Measurements from ENCODE around the gene NLE1.
"Not testable (repeated sequence)": the region's sequence is repeated elsewhere in the genome, so short reads cannot be mapped to it uniquely, and the experiment has no call there.

NLE1 gene

DNA sequence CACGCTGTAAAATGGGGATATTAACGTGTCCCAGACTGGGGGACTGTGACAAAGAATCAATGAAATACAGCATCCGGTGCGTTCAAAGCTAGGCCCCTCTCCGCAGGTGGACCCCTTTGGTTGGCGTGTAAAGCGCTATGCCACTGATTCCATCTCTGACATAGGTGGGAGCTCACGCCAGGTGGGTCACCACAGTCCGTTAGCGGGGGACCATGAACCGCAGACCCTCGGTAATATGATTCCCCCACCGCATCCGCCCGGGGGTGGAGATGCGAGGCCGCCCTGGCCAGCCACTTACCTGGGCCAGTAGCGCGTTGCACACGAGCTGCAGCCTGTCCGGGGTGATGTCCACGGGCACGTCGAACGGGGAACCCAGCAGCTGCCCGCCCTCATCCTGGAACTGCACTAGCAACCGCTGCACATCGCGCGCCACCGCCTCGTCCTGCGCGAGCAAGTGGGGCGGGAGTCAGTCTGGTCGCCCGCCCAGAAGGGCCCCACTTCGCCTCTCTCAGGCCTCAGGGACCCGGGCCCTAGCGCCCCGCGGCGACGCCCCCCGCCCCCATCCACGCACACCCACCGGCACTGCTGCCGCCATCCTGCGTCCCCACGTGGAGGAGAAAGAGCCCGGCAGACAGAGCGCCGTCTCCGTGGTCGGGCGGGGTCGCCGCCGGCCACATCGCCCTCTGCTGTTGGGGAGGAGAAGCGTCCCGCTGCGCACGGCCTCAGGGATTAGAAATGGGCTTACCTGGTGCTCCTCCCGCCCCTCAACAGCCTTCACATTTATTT lies at the start of gene NLE1:
NLE1 (minus strand) TSS at position 623 of the 786 bp plus-strand sequence; CDS start at position 595, 28 bp downstream.
- Histone ChIP-seq H3K36me3 (ENCODE audit: control insufficient read depth in 1 of 2, insufficient read depth in 2 of 2, low read length in 2 of 2) (peaks cover 9 to 24% of the 10 kb centered on the region in 2 donors), H3K4me1 (ENCODE audit: control insufficient read depth in 1 of 2, insufficient read depth in 2 of 2, low read length in 2 of 2) (peaks cover 0 to 11% of the 10 kb centered on the region in 2 donors), H3K9me3 (ENCODE audit: control insufficient read depth in 1 of 2, low read length in 2 of 2) (no peaks in the 10 kb centered on the region), H3K27ac (ENCODE audit: low read depth, low read length) (no peak within 1 kb of the TSS), H3K9ac (ENCODE audit: low read depth in 1 of 2, low read length in 2 of 2) (peak within 1 kb of the TSS; percentile 66 to 77), H3K4me3 (ENCODE audit: low read depth in 1 of 2, low read length in 2 of 2) (peak within 1 kb of the TSS; percentile 97 to 99), H3K27me3 (ENCODE audit: control insufficient read depth in 1 of 2, insufficient read depth in 2 of 2, low read length in 2 of 2) (no peaks in the 10 kb centered on the region)

DNA sequence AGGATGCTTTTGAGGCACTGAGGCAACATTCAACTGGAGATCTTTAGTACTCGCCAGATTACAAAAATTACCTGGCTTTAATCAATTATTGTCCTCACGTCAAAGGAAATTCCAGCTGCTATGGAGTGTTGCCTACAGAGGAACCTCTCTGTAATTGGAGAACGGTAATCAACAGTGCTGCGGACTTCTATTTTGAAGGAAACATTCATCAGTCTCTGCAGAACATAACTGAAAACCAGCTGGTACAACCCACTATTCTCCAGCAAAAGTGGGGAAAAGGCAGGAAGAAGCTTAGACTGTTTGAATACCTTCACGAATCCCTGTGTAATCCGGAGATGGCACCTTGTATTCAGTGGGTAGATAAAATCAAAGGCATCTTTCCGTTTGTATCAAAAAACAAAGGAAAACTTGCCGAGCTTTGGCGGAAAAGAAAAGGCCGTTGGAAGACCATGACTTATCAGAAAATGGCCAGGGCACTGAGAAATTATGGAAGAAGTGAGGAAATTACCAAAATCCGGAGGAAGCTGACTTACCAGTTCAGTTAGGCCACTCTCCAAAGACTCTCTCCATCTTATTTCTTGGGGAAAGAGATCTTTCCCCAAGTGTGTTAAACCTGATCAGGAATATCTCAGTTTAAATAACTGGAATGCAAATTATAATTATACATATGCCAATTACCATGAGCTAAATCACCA lies 49.0 kb upstream of the NLE1 start:
- Histone ChIP-seq H3K9ac (ENCODE audit: low read depth in 1 of 2, low read length in 2 of 2) (no peak overlapping the region), H3K36me3 (ENCODE audit: control insufficient read depth in 1 of 2, insufficient read depth in 2 of 2, low read length in 2 of 2) (no peaks in the 10 kb centered on the region), H3K9me3 (ENCODE audit: control insufficient read depth in 1 of 2, low read length in 2 of 2) (no peaks in the 10 kb centered on the region), H3K27me3 (ENCODE audit: control insufficient read depth in 1 of 2, insufficient read depth in 2 of 2, low read length in 2 of 2) (peaks cover 0 to 2% of the 10 kb centered on the region in 2 donors), H3K4me3 (ENCODE audit: low read depth in 1 of 2, low read length in 2 of 2) (no peak overlapping the region), H3K27ac (ENCODE audit: low read depth, low read length) (no peak overlapping the region), H3K4me1 (ENCODE audit: control insufficient read depth in 1 of 2, insufficient read depth in 2 of 2, low read length in 2 of 2) (no peaks in the 10 kb centered on the region)

GRCh38 chr17:35189291-35189690 lies 47.2 kb upstream of the NLE1 start:
- no peaks in the 10 kb centered on the region for H3K4me1 ChIP-seq (ENCODE audit: control insufficient read depth in 1 of 2, insufficient read depth in 2 of 2, low read length in 2 of 2)
- no peak overlapping the region for H3K9ac ChIP-seq (ENCODE audit: low read depth in 1 of 2, low read length in 2 of 2)
- H3K36me3 ChIP-seq (ENCODE audit: control insufficient read depth in 1 of 2, insufficient read depth in 2 of 2, low read length in 2 of 2): no peaks in the 10 kb centered on the region
- no peak overlapping the region for H3K27ac ChIP-seq (ENCODE audit: low read depth, low read length)
- peaks cover 0 to 3% of the 10 kb centered on the region in 2 donors for H3K27me3 ChIP-seq (ENCODE audit: control insufficient read depth in 1 of 2, insufficient read depth in 2 of 2, low read length in 2 of 2)
- H3K4me3 ChIP-seq (ENCODE audit: low read depth in 1 of 2, low read length in 2 of 2): no peak overlapping the region
- H3K9me3 ChIP-seq (ENCODE audit: control insufficient read depth in 1 of 2, low read length in 2 of 2): no peaks in the 10 kb centered on the region

- Histone ChIP-seq H3K9ac (ENCODE audit: low read depth in 1 of 2, low read length in 2 of 2) (no peak overlapping the region), H3K27me3 (ENCODE audit: control insufficient read depth in 1 of 2, insufficient read depth in 2 of 2, low read length in 2 of 2) (peaks cover 0 to 6% of the 10 kb centered on the region in 2 donors), H3K36me3 (ENCODE audit: control insufficient read depth in 1 of 2, insufficient read depth in 2 of 2, low read length in 2 of 2) (no peaks in the 10 kb centered on the region), H3K4me1 (ENCODE audit: control insufficient read depth in 1 of 2, insufficient read depth in 2 of 2, low read length in 2 of 2) (no peaks in the 10 kb centered on the region), H3K9me3 (ENCODE audit: control insufficient read depth in 1 of 2, low read length in 2 of 2) (no peaks in the 10 kb centered on the region), H3K27ac (ENCODE audit: low read depth, low read length) (no peak overlapping the region), H3K4me3 (ENCODE audit: low read depth in 1 of 2, low read length in 2 of 2) (no peak overlapping the region)
These were observed 46.0 kb upstream of the NLE1 start for GRCh38 chr17:35188111-35188510.

- H3K4me3 ChIP-seq (ENCODE audit: low read depth in 1 of 2, low read length in 2 of 2): no peak overlapping the region
- H3K9me3 ChIP-seq (ENCODE audit: control insufficient read depth in 1 of 2, low read length in 2 of 2): no peaks in the 10 kb centered on the region
- no peak overlapping the region for H3K27ac ChIP-seq (ENCODE audit: low read depth, low read length)
These were observed 45.4 kb upstream of the NLE1 start for GRCh38 chr17:35187481-35187880.

DNA sequence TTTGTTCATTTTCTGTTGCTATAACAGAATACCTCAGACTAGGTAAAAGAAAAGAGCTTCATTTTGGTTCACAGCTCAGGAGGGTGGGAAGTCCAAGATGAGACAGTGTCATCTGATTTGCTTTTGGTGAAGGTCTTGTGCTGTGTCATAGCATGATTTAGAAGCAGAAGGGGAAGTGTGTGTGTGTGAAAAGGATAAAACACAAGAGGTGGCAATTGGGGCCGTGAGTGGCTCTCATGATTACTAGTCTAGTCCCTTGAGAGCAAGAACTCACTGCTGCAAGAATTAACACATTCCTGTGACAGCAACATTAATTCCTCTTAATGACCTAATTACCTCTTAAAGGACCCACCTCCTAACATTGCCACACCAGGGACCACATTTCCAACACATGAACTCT lies 43.7 kb upstream of the NLE1 start:
- no peak overlapping the region for H3K9ac ChIP-seq (ENCODE audit: low read depth in 1 of 2, low read length in 2 of 2)
- no peak overlapping the region for H3K4me3 ChIP-seq (ENCODE audit: low read depth in 1 of 2, low read length in 2 of 2)
- H3K27me3 ChIP-seq (ENCODE audit: control insufficient read depth in 1 of 2, insufficient read depth in 2 of 2, low read length in 2 of 2): peaks cover 0 to 6% of the 10 kb centered on the region in 2 donors
- no peaks in the 10 kb centered on the region for H3K4me1 ChIP-seq (ENCODE audit: control insufficient read depth in 1 of 2, insufficient read depth in 2 of 2, low read length in 2 of 2)
- no peaks in the 10 kb centered on the region for H3K9me3 ChIP-seq (ENCODE audit: control insufficient read depth in 1 of 2, low read length in 2 of 2)
- no peaks in the 10 kb centered on the region for H3K36me3 ChIP-seq (ENCODE audit: control insufficient read depth in 1 of 2, insufficient read depth in 2 of 2, low read length in 2 of 2)
- no peak overlapping the region for H3K27ac ChIP-seq (ENCODE audit: low read depth, low read length)

More at GRCh38 chr17:35187481-35187880, 45.4 kb upstream of the NLE1 start:
- Histone ChIP-seq H3K27me3 (ENCODE audit: control insufficient read depth in 1 of 2, insufficient read depth in 2 of 2, low read length in 2 of 2) (peaks cover 0 to 6% of the 10 kb centered on the region in 2 donors), H3K36me3 (ENCODE audit: control insufficient read depth in 1 of 2, insufficient read depth in 2 of 2, low read length in 2 of 2) (no peaks in the 10 kb centered on the region), H3K9ac (ENCODE audit: low read depth in 1 of 2, low read length in 2 of 2) (no peak overlapping the region), H3K4me1 (ENCODE audit: control insufficient read depth in 1 of 2, insufficient read depth in 2 of 2, low read length in 2 of 2) (no peaks in the 10 kb centered on the region)

DNA sequence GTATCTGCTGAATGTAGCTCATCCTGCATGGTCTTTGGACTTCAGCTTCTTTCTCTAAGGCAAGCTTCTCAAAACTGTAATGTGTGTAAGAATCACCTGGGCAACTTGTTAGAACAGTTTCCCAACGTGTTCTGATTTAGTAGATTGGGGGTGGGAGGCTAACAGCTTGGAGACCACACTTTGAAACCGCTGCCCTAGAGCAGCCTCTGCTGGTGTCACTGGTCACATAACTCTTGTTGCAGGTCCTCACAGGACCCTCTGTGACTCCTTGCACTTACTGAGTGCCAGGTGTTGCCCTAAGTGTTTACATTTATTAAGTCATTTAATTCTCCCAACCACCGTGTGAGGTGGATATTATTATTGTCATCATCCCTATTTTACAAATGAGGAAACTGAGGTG lies 42.2 kb upstream of the NLE1 start:
- H3K27me3 ChIP-seq (ENCODE audit: control insufficient read depth in 1 of 2, insufficient read depth in 2 of 2, low read length in 2 of 2): peaks cover 0 to 6% of the 10 kb centered on the region in 2 donors
- H3K36me3 ChIP-seq (ENCODE audit: control insufficient read depth in 1 of 2, insufficient read depth in 2 of 2, low read length in 2 of 2): no peaks in the 10 kb centered on the region
- no peaks in the 10 kb centered on the region for H3K9me3 ChIP-seq (ENCODE audit: control insufficient read depth in 1 of 2, low read length in 2 of 2)
- H3K4me3 ChIP-seq (ENCODE audit: low read depth in 1 of 2, low read length in 2 of 2): no peak overlapping the region
- no peaks in the 10 kb centered on the region for H3K4me1 ChIP-seq (ENCODE audit: control insufficient read depth in 1 of 2, insufficient read depth in 2 of 2, low read length in 2 of 2)
- H3K9ac ChIP-seq (ENCODE audit: low read depth in 1 of 2, low read length in 2 of 2): no peak overlapping the region
- no peak overlapping the region for H3K27ac ChIP-seq (ENCODE audit: low read depth, low read length)

GRCh38 chr17:35183332-35183731 lies 41.2 kb upstream of the NLE1 start:
- Histone ChIP-seq H3K4me3 (ENCODE audit: low read depth in 1 of 2, low read length in 2 of 2) (no peak overlapping the region), H3K4me1 (ENCODE audit: control insufficient read depth in 1 of 2, insufficient read depth in 2 of 2, low read length in 2 of 2) (no peaks in the 10 kb centered on the region), H3K27ac (ENCODE audit: low read depth, low read length) (no peak overlapping the region), H3K9me3 (ENCODE audit: control insufficient read depth in 1 of 2, low read length in 2 of 2) (no peaks in the 10 kb centered on the region), H3K36me3 (ENCODE audit: control insufficient read depth in 1 of 2, insufficient read depth in 2 of 2, low read length in 2 of 2) (no peaks in the 10 kb centered on the region), H3K9ac (ENCODE audit: low read depth in 1 of 2, low read length in 2 of 2) (no peak overlapping the region), H3K27me3 (ENCODE audit: control insufficient read depth in 1 of 2, insufficient read depth in 2 of 2, low read length in 2 of 2) (peaks cover 0 to 6% of the 10 kb centered on the region in 2 donors)

DNA sequence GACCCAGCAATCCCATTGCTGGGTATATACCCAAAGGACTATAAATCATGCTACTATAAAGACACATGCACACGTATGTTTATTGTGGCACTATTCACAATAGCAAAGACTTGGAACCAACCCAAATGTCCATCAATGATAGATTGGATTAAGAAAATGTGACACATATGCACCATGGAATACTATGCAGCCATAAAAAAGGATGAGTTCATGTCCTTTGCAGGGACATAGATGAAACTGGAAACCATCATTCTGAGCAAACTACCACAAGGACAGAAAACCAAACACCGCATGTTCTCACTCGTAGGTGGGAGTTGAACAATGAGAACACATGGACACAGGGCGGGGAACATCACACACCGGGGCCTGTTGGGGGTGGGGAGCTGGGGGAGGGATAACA lies 37.3 kb upstream of the NLE1 start:
- not testable (repeated sequence) for H3K27me3 ChIP-seq (ENCODE audit: control insufficient read depth in 1 of 2, insufficient read depth in 2 of 2, low read length in 2 of 2); H3K9me3 ChIP-seq (ENCODE audit: control insufficient read depth in 1 of 2, low read length in 2 of 2); H3K4me3 ChIP-seq (ENCODE audit: low read depth in 1 of 2, low read length in 2 of 2); H3K9ac ChIP-seq (ENCODE audit: low read depth in 1 of 2, low read length in 2 of 2); H3K36me3 ChIP-seq (ENCODE audit: control insufficient read depth in 1 of 2, insufficient read depth in 2 of 2, low read length in 2 of 2); H3K27ac ChIP-seq (ENCODE audit: low read depth, low read length); H3K4me1 ChIP-seq (ENCODE audit: control insufficient read depth in 1 of 2, insufficient read depth in 2 of 2, low read length in 2 of 2)

- Histone ChIP-seq H3K4me3 (ENCODE audit: low read depth in 1 of 2, low read length in 2 of 2) (no peak overlapping the region), H3K27ac (ENCODE audit: low read depth, low read length) (no peak overlapping the region), H3K9me3 (ENCODE audit: control insufficient read depth in 1 of 2, low read length in 2 of 2) (no peaks in the 10 kb centered on the region), H3K36me3 (ENCODE audit: control insufficient read depth in 1 of 2, insufficient read depth in 2 of 2, low read length in 2 of 2) (no peaks in the 10 kb centered on the region), H3K4me1 (ENCODE audit: control insufficient read depth in 1 of 2, insufficient read depth in 2 of 2, low read length in 2 of 2) (no peaks in the 10 kb centered on the region), H3K27me3 (ENCODE audit: control insufficient read depth in 1 of 2, insufficient read depth in 2 of 2, low read length in 2 of 2) (no peaks in the 10 kb centered on the region), H3K9ac (ENCODE audit: low read depth in 1 of 2, low read length in 2 of 2) (no peak overlapping the region)
These were observed 34.8 kb upstream of the NLE1 start for GRCh38 chr17:35176897-35177296.

Data from duodenal mucosa (tissue), 2 donors.